T-helper 2 cell treated with Interferon-gamma antibody and Interleukin-4, amounts not matched to agents 5 μg/mL and 100 μg/mL, for 36 hours (primary cell): ENCODE measurements around the gene ICA1.
A peak's percentile ranks its signal among the peaks of the same experiment; 100 is the strongest.

Source experiments
- DNase-seq: peaks from one replicate; pipeline ENCODE4 v3.0.0; 2021; ENCODE audit warnings: low spot score
- H3K27ac Mint-ChIP-seq: one replicate; pipeline ENCODE4 v1.8.0; 2021; ENCODE audit warnings: mild to moderate bottlenecking, mixed read lengths
- H3K27me3 Mint-ChIP-seq: one replicate; pipeline ENCODE4 v1.8.0; 2021; ENCODE audit warnings: low read depth, mixed read lengths
- H3K36me3 Mint-ChIP-seq: one replicate; pipeline ENCODE4 v1.8.0; 2021; ENCODE audit warnings: low read depth, mixed read lengths
- H3K4me1 Mint-ChIP-seq: one replicate; pipeline ENCODE4 v1.8.0; 2021; ENCODE audit warnings: low read depth, mixed read lengths
- H3K4me3 Mint-ChIP-seq: one replicate; pipeline ENCODE4 v1.8.0; 2022; ENCODE audit warnings: mild to moderate bottlenecking, moderate library complexity, mixed read lengths
- H3K9me3 Mint-ChIP-seq: one replicate; pipeline ENCODE4 v1.8.0; 2021; ENCODE audit warnings: mixed read lengths

Gene ICA1

DNA sequence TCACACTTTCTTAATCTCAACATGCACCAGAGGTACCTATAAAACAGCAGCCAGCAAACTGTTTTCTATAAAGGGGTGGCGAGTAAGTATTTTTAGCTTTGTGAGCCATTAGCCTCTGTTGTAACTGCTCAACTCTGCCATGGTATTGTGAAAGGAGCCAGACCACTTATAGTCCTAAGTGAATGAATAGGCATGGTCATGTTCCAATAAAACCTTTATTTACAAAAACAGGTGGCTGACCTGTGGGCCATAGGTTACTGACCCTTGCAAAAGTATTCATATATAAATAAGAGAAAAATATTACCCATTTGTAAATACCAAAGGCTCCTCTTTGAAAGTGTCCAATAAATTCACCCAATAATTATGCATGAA, 50.3 kb downstream of the ICA1 start:
- H3K27ac Mint-ChIP-seq: no peak overlapping the region
- peaks cover 22% of the 10 kb centered on the region for H3K4me1 Mint-ChIP-seq
- no peak overlapping the region for H3K4me3 Mint-ChIP-seq
- no peak for DNase-seq
- H3K9me3 Mint-ChIP-seq: no peaks in the 10 kb centered on the region
- no peaks in the 10 kb centered on the region for H3K36me3 Mint-ChIP-seq
- peaks cover 1% of the 10 kb centered on the region for H3K27me3 Mint-ChIP-seq

DNA sequence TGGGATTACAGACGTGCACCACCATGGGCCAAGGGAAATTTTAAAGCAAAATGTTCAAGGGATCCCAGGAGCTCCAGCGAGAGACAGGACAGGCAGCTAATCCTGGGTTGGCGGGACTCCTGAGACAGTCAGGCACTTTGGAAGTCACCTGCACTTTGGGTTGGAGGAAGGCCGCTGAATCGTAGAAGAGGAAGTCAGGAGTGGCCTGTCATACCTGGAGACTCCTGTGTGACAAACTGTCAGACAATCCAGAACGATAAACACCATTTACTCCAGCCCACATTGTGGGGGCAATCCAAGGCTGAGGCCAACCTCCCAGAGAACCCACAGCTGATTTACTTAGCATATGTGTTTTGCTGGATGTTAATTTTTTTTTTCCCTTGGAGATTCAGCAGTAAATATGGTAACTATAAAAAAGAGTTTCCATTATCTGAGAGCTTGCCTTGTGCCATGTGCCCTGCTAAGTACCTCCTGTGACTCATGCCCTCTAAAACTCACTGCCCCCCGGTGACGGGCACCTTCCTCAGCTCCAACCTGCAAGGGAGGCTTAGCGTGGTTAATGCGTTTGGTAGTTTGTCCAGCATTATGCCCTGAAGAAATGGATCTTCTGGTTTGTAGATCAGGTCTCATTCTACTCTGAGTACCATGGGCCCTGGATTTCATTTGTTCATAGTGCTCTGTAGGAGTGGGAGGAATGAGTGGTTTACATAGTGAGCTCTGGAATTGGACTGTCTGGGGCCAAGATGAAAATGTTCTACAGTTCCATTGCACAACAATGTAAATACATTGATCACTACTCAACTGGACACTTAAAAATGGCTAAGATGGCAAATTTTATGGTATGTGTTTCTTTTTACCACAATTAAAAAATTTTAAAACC, 50.9 kb downstream of the ICA1 start:
- no peak overlapping the region for H3K4me3 Mint-ChIP-seq
- H3K27ac Mint-ChIP-seq: no peak overlapping the region
- H3K27me3 Mint-ChIP-seq: peaks cover 6% of the 10 kb centered on the region
- H3K4me1 Mint-ChIP-seq: peaks cover 24% of the 10 kb centered on the region
- H3K36me3 Mint-ChIP-seq: no peaks in the 10 kb centered on the region
- no peak for DNase-seq
- H3K9me3 Mint-ChIP-seq: no peaks in the 10 kb centered on the region

DNA sequence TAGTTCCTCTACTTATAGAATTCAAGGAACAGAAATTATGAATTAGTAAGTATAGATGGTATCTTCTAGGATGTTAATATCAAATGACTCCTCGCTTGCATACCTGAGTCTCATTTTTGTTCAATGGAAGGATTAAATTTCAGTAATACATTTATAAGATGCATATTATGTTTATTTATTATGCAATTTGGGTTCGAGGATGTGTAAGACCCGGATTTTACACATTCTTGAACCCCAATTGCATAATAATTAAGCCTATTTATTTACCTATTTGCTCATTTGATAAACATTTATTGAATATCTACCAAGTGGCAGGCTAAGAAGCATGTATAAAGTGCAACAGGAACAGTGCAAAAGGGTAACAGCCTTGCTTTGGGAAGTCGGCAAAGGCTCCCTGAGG, 52.6 kb downstream of the ICA1 start:
- H3K4me1 Mint-ChIP-seq: peaks cover 28% of the 10 kb centered on the region
- no peaks in the 10 kb centered on the region for H3K36me3 Mint-ChIP-seq
- H3K9me3 Mint-ChIP-seq: no peaks in the 10 kb centered on the region
- H3K4me3 Mint-ChIP-seq: no peak overlapping the region
- H3K27ac Mint-ChIP-seq: no peak overlapping the region
- peaks cover 6% of the 10 kb centered on the region for H3K27me3 Mint-ChIP-seq
- DNase-seq: no peak

DNA sequence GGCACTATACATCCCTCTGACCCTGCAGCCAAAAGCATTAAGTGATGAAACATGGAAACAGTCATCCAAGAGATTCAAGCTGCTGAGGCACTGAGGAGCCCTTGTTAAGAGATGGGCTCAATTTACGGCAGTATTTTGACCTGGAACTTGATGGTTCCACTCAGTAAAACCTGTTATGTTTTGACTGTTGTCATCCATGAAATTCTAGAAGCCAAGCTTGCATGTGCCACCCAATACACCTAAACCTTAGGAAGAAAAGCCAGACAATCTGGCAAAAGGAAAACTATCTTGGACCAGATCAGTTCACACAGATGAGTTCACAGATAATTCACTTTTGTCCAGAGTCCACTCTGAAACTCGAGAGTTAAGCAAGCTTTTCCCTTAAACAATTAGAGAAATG, 53.2 kb downstream of the ICA1 start:
- no peak for DNase-seq
- Mint-ChIP-seq H3K9me3 (no peaks in the 10 kb centered on the region), H3K27me3 (peaks cover 6% of the 10 kb centered on the region), H3K4me3 (no peak overlapping the region), H3K27ac (no peak overlapping the region), H3K36me3 (no peaks in the 10 kb centered on the region), H3K4me1 (peaks cover 23% of the 10 kb centered on the region)

DNA sequence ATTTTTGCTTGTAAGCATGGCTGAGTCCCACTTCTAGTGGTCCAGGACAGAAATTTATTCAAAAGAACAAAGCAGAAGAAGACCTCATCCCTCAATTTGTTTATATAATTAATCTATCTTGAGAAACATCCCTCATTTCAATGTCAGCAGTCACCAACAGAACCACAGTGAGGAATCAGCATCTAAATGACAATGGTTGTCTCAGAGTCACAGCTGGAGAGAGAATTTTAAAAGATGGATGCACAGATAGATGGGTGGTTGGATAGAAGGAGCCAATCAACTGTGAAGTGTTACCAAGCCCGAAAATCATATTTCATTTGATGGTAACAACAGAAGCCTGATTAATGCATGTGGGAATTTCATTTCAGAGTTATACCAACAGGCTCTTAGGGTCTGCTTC, 55.0 kb downstream of the ICA1 start:
- Mint-ChIP-seq H3K9me3 (no peaks in the 10 kb centered on the region), H3K27me3 (peaks cover 6% of the 10 kb centered on the region), H3K27ac (no peak overlapping the region), H3K4me3 (no peak overlapping the region), H3K4me1 (peaks cover 30% of the 10 kb centered on the region), H3K36me3 (no peaks in the 10 kb centered on the region)
- no peak for DNase-seq

DNA sequence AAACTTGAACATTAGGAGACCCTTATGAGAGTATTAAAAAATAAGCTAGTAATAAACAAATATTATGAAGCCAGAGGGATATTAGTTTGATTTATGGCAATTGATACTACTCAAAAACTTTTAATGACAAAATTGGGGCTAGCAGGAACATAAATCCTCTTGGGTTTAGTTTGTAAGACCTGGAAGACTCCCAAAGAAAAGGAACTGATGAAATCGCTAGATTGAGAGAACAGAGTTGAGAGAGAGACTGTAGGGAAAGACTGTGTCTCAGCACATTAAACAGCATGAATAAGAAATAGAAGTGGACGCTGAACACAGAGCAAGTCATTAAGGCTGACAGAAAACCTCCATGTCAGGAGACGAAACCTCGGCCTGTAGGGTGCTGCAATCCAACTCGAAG, 56.4 kb downstream of the ICA1 start:
- H3K9me3 Mint-ChIP-seq: no peaks in the 10 kb centered on the region
- H3K27me3 Mint-ChIP-seq: peaks cover 6% of the 10 kb centered on the region
- H3K4me3 Mint-ChIP-seq: no peak overlapping the region
- peaks cover under 1% of the 10 kb centered on the region for H3K36me3 Mint-ChIP-seq
- no peak overlapping the region for H3K27ac Mint-ChIP-seq
- H3K4me1 Mint-ChIP-seq: peaks cover 43% of the 10 kb centered on the region
- no peak for DNase-seq

DNA sequence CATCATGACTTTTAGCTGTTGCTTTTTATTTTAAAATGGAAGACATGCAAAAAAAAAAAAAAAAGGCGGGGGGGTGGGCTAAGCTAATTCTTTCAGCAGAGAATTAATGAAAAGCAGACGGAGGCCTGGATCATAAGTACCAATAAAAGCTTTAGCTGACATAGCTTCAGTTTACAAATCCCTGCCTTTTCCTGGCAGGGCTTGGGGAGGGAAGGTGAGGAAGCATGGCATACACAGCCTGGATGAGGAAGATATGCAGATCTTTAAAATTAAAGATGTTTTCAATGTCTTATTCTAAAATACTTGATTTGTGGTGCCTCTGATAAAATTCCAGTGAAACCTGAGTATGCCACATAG, 57.0 kb downstream of the ICA1 start:
- Mint-ChIP-seq H3K27me3 (peaks cover 6% of the 10 kb centered on the region), H3K27ac (no peak overlapping the region), H3K4me1 (peaks cover 46% of the 10 kb centered on the region), H3K9me3 (no peaks in the 10 kb centered on the region), H3K36me3 (peaks cover 3% of the 10 kb centered on the region), H3K4me3 (no peak overlapping the region)
- no peak for DNase-seq

DNA sequence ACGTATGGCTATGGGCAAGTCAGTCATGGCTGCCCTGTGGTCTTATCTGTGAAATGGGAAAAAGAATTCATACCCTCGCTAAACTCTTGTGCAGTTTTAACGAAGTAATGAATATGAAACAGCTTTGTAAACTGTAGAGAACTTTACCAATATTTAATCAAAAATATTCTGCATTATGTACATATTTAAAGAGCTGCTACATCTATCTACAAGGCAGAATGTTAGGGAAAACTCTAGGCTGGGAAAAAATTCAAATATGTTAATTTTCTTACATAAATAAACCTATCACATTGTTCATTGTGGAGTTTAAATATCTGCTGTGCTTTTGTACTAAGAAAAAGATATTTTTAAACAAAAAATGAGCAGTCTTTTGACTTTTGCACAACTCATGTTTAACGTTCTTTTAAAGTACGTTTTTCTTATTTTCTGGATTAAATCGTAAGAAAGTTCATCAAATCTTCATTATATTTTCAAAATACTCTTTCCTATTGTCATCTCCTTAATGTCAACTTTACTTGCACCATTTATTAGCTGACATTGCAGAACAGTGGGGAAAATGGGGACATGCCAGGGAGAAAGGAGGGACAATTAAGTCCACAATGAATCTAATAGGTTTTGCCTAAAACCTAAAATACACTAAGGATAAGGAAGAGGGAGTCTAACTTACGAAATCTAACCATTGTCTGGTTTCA, 57.5 kb downstream of the ICA1 start:
- no peak for DNase-seq
- Mint-ChIP-seq H3K9me3 (no peaks in the 10 kb centered on the region), H3K27ac (peak overlapping the region; percentile 61), H3K27me3 (peaks cover 6% of the 10 kb centered on the region), H3K36me3 (peaks cover 6% of the 10 kb centered on the region), H3K4me1 (peaks cover 49% of the 10 kb centered on the region), H3K4me3 (no peak overlapping the region)

DNA sequence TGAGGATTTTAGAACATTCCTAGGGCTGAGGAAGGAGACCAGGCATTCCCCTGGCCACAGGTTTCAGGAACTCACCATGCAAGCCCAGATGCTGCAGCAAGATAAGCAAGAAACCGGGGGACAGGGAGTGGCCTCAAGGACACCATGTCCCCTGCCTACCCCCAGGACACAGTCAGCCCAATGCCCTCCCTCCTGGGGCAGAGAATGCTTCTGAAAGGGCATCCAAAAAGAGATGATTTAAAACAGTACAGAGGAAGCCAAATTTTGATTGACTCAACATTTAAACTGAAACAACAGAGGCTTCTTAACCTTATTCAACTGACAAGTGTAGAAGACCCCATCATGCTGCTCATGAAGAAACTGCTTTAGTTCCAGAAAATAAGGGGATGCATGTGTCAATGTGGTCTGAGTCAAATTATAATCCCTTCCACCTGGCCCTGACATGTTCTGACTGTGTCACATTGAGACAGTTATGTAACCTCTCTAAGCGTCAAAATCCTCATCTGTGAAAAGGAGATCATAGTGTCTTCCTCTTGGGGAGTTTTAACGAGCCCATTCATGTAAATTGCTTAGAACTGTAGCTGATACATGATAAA, 60.0 kb downstream of the ICA1 start:
- peaks cover 6% of the 10 kb centered on the region for H3K27me3 Mint-ChIP-seq
- H3K27ac Mint-ChIP-seq: peak overlapping the region; percentile 46
- no peak overlapping the region for H3K4me3 Mint-ChIP-seq
- H3K36me3 Mint-ChIP-seq: peaks cover 9% of the 10 kb centered on the region
- H3K9me3 Mint-ChIP-seq: no peaks in the 10 kb centered on the region
- no peak for DNase-seq
- peaks cover 63% of the 10 kb centered on the region for H3K4me1 Mint-ChIP-seq

DNA sequence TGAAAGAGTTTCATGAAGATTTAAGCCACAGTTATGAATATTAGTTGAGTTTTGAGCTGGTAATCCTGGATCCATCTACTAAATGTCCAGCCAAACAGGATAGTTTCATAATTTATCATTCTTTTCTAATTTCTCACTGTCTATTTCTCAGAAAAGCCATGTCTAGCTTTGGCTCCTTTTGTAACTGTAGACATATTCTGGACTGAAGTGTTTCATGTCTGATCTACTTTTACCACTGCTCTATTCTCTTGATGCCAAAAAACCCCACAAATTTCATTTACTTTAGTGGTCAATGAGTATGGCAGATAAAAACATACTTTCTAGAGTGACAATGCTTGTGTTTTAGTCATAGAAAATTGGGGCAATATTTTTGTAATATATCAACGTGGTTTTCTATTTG, 61.2 kb downstream of the ICA1 start:
- Mint-ChIP-seq H3K9me3 (peaks cover 6% of the 10 kb centered on the region), H3K27me3 (no peaks in the 10 kb centered on the region), H3K27ac (peak overlapping the region; percentile 43), H3K4me3 (no peak overlapping the region), H3K36me3 (peaks cover 12% of the 10 kb centered on the region), H3K4me1 (peaks cover 67% of the 10 kb centered on the region)
- DNase-seq: no peak

DNA sequence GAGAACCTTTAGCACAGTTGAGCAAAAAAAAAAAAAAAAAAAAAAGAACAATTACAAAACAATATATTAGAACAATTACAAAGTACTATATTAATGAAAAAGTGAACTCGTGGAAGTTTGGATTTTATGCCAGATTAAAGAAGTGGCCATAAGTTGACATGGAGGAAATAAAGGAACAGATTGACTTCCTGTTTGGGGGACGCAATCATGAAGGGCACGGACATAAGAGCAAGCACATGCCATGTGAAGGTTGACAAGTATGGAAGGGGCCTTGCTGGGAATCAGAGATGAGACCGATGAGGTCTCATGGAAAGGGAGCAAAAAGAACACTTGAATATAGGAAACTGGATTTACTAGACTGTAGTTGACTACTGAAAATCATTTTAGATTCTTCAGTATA, 61.7 kb downstream of the ICA1 start:
- peaks cover 12% of the 10 kb centered on the region for H3K36me3 Mint-ChIP-seq
- H3K27me3 Mint-ChIP-seq: no peaks in the 10 kb centered on the region
- DNase-seq: no peak
- H3K4me1 Mint-ChIP-seq: peaks cover 64% of the 10 kb centered on the region
- peaks cover 6% of the 10 kb centered on the region for H3K9me3 Mint-ChIP-seq
- H3K27ac Mint-ChIP-seq: peak overlapping the region; percentile 23
- no peak overlapping the region for H3K4me3 Mint-ChIP-seq

DNA sequence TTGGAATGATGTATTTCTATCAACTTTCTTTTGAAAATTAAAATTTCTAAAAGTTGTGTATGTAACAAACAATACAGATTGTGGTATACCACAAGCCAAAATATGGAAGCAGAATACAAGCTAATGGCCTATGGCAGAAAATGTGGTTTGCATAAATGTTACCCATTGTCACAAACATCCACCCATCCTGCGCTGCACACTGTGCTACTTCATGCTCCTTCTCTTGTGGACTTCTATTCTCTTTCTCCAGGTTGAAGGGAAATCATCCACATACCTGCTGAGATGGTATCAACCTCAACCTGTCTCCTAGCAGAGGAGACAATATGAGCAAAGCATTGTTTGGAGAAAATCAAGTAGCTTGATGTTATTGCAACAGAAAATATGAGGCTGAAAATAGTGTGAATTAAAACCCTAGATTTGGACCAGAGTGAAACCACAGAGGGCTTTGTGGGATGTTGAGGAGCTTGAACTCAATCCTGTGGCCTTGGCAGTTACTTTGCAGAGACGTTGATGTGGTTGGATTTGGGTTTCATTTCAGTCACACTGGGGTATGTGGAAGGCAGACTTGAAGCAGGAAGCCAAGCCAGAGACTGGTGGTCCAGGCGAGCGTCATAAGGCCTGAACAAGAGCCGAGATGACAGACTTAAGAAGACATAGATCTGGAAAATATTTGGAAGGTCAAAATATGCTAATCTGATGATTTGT, 63.8 kb downstream of the ICA1 start:
- H3K27ac Mint-ChIP-seq: peak overlapping the region; percentile 78
- H3K4me3 Mint-ChIP-seq: peak overlapping the region; percentile 59
- no peaks in the 10 kb centered on the region for H3K27me3 Mint-ChIP-seq

DNA sequence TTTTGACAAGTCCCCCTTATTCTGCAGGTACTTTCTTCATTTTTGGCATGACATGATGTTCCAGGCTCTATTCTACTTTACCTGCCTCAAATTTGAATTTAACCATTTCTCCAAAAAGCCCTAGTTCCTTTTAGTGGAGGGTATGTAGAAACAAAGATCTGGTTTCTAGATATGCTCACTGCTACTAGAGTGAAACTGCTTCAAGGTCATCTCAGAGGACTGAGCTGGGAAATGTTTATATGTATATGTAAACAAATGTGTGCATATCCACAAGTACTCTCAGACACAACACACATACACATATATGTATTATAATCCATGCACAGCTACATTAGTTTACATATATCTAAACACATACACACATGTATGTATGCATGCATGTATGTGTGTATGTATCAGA, 69.1 kb downstream of the ICA1 start:
- Mint-ChIP-seq H3K9me3 (peaks cover 6% of the 10 kb centered on the region), H3K36me3 (peaks cover 6% of the 10 kb centered on the region), H3K27ac (no peak overlapping the region), H3K4me1 (peaks cover 34% of the 10 kb centered on the region), H3K27me3 (no peaks in the 10 kb centered on the region), H3K4me3 (no peak overlapping the region)
- DNase-seq: no peak

More for the DNA sequence above, 63.8 kb downstream of the ICA1 start:
- Mint-ChIP-seq H3K4me1 (peaks cover 65% of the 10 kb centered on the region), H3K9me3 (peaks cover 6% of the 10 kb centered on the region), H3K36me3 (peaks cover 15% of the 10 kb centered on the region)
- DNase-seq: peak; percentile 68
